ENCODE measurements around the gene SLC37A1. TPM values are rescaled to one million over a fixed set of nuclear protein-coding genes. Genes with fewer than 3 reads are reported as not detected.

Gene SLC37A1
- total and polyA plus RNA-seq, 8 donors = 4.7 to 14.3 (median 7.9) TPM

GRCh38 chr21:42548687-42549406 is 35.2 kb downstream of the SLC37A1 start:
- TF ChIP-seq CTCF (IDR thresholded peaks at IDR 0.05) = no peak
- 86 to 95% methylated on average over 21 of the region's 21 CpGs for WGBS, 2 donors
- peak in 1 of 6 donors; percentile 32 for DNase-seq
- ATAC-seq = no peak
- H3K4me3 ChIP-seq = no peak overlapping the region
- intact Hi-C loops (cut with DNase I) = no loop called here
- H3K9me3 ChIP-seq = no peaks in the 10 kb centered on the region
- no peak for FAIRE-seq
- no peaks in the 10 kb centered on the region for H3K4me1 ChIP-seq
- H3K36me3 ChIP-seq = peaks cover 0 to 10% (median 0%) of the 10 kb centered on the region in 3 donors
- H3K27ac ChIP-seq = no peak overlapping the region
- H3K27me3 ChIP-seq = no peaks in the 10 kb centered on the region

GRCh38 chr21:42550817-42551216 is 37.2 kb downstream of the SLC37A1 start:
- FAIRE-seq (no peak), DNase-seq (no peak), ATAC-seq (peak in 2 of 4 donors; percentile 53 to 66)
- no peaks in the 10 kb centered on the region for H3K27me3 ChIP-seq
- H3K4me1 ChIP-seq = no peaks in the 10 kb centered on the region
- WGBS, 2 donors = 46 to 53% methylated on average over 3 of the region's 3 CpGs
- H3K4me3 ChIP-seq = no peak overlapping the region
- H3K9me3 ChIP-seq = no peaks in the 10 kb centered on the region
- peaks cover 0 to 12% (median 0%) of the 10 kb centered on the region in 3 donors for H3K36me3 ChIP-seq
- no peak overlapping the region for H3K27ac ChIP-seq
- TF ChIP-seq CTCF (IDR thresholded peaks at IDR 0.05) = no peak
- intact Hi-C loops (cut with DNase I) = no loop called here

GRCh38 chr21:42552407-42553336 is 39.0 kb downstream of the SLC37A1 start:
- no peak for TF ChIP-seq CTCF (IDR thresholded peaks at IDR 0.05)
- H3K4me1 ChIP-seq = no peaks in the 10 kb centered on the region
- H3K36me3 ChIP-seq = peaks cover 0 to 15% (median 0%) of the 10 kb centered on the region in 3 donors
- FAIRE-seq = no peak
- no peak for DNase-seq
- H3K27ac ChIP-seq = no peak overlapping the region
- no peaks in the 10 kb centered on the region for H3K9me3 ChIP-seq
- intact Hi-C loops (cut with DNase I) = no loop called here
- ATAC-seq = no peak
- H3K4me3 ChIP-seq = no peak overlapping the region
- 88% methylated on average over 13 of the region's 13 CpGs for WGBS, 2 donors
- no peaks in the 10 kb centered on the region for H3K27me3 ChIP-seq

GRCh38 chr21:42553435-42553834 is 39.8 kb downstream of the SLC37A1 start:
- TF ChIP-seq CTCF (IDR thresholded peaks at IDR 0.05) = no peak
- ATAC-seq (peak in 1 of 4 donors; percentile 58), FAIRE-seq (no peak), DNase-seq (no peak)
- 75 to 87% methylated on average over 3 of the region's 3 CpGs for WGBS, 2 donors
- intact Hi-C loops (cut with DNase I) = no loop called here
- no peaks in the 10 kb centered on the region for H3K4me1 ChIP-seq
- H3K9me3 ChIP-seq = no peaks in the 10 kb centered on the region
- H3K27me3 ChIP-seq = no peaks in the 10 kb centered on the region
- H3K36me3 ChIP-seq = peaks cover 0 to 13% (median 0%) of the 10 kb centered on the region in 3 donors
- no peak overlapping the region for H3K4me3 ChIP-seq
- H3K27ac ChIP-seq = no peak overlapping the region
